GM12865 (cell line): ENCODE results near the gene PDE8A.

Source experiments
- DNase-seq: peaks from one replicate; pipeline ENCODE4 v3.0.0; 2010; ENCODE audit warnings: low read depth
- H3K4me3 ChIP-seq: 2 replicates; pipeline ENCODE4 v1.5.1; 2011; ENCODE audit warnings: mild to moderate bottlenecking, low read depth, low read length, control low read depth
- TF ChIP-seq, protein P1 (sequence below): IDR thresholded peaks from 2 replicates; pipeline ENCODE4 v1.5.1; 2011; ENCODE audit warnings: low read length, control low read depth, low read depth, inconsistent platforms; ENCODE audit not compliant: insufficient read depth; ENCODE audit errors: missing control alignments

Gene PDE8A

GRCh38 chr15:84961114-84961452 lies 20.6 kb upstream of the PDE8A start:
- H3K4me3 ChIP-seq: no peak overlapping the region
- no peak for DNase-seq
- TF ChIP-seq, protein P1, sequence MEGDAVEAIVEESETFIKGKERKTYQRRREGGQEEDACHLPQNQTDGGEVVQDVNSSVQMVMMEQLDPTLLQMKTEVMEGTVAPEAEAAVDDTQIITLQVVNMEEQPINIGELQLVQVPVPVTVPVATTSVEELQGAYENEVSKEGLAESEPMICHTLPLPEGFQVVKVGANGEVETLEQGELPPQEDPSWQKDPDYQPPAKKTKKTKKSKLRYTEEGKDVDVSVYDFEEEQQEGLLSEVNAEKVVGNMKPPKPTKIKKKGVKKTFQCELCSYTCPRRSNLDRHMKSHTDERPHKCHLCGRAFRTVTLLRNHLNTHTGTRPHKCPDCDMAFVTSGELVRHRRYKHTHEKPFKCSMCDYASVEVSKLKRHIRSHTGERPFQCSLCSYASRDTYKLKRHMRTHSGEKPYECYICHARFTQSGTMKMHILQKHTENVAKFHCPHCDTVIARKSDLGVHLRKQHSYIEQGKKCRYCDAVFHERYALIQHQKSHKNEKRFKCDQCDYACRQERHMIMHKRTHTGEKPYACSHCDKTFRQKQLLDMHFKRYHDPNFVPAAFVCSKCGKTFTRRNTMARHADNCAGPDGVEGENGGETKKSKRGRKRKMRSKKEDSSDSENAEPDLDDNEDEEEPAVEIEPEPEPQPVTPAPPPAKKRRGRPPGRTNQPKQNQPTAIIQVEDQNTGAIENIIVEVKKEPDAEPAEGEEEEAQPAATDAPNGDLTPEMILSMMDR: no peak

GRCh38 chr15:84961707-84962106 lies 19.9 kb upstream of the PDE8A start:
- TF ChIP-seq, protein P1: no peak
- no peak overlapping the region for H3K4me3 ChIP-seq
- no peak for DNase-seq

GRCh38 chr15:84962955-84963354 lies 18.7 kb upstream of the PDE8A start:
- DNase-seq: no peak
- H3K4me3 ChIP-seq: no peak overlapping the region
- TF ChIP-seq, protein P1: no peak

DNA sequence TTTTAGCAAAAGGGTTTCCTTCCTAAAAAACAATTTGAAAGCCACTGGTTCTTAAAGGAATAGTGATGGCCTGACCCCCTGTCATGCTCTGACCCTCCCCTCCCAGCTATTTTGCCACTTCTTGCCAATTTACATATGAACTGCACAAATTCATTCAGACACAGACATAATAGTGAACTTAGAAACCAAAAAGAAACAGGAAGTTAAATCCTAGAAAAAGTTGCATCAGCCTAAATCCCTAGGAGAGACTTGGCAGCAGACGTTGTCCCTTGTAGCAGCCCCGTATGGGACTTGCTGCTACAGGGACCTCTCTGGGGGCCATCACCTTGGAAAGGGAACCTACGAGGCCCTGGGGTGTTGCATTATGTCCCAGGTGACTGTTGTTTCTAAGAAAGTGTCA lies 14.3 kb upstream of the PDE8A start:
- TF ChIP-seq, protein P1: no peak
- DNase-seq: no peak
- no peak overlapping the region for H3K4me3 ChIP-seq

DNA sequence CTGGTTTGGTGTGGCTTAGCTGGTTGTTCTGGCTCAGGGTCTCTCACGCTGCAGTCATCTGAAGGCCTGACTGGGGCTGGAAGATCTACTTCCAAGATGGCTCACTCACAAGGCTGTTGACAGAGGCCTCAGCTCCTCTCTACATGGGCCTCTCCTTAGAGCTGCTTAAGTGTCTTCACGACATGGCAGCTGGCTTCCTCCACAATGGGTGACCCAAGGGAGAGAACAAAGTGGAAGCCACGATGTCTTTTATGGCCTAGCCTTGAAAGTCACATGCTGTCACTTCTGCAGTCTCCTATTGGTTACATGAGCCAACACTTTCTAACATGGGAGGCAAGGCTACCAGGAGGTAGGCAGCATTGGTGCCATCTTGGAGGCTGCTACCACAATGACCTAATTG lies 13.4 kb upstream of the PDE8A start:
- TF ChIP-seq, protein P1: no peak

DNA sequence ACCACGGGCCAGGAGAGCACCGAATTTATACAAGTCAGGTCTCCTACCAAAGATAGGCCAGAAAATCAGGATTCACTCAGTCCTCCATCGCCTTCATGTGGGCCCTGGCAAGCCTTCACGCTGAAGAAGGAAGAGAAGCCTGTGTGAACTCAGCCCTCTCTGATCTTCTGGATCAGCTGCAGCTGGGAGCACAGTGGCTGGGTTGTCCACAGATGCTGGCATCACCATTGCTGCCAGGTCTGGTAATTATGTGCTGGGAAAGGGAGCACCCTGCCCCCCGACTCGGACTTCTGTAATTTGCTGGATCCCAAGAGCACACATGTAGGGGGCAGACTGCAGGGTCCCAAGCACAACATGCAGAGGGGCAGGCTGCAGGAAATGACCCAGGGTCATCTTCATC lies 12.4 kb upstream of the PDE8A start:
- TF ChIP-seq, protein P1: no peak
- DNase-seq: no peak
- H3K4me3 ChIP-seq: no peak overlapping the region

More for the DNA sequence above, 13.4 kb upstream of the PDE8A start:
- no peak overlapping the region for H3K4me3 ChIP-seq
- no peak for DNase-seq

GRCh38 chr15:84970843-84971242 lies 10.8 kb upstream of the PDE8A start:
- no peak for DNase-seq

More at GRCh38 chr15:84970843-84971242, 10.8 kb upstream of the PDE8A start:
- no peak overlapping the region for H3K4me3 ChIP-seq
- TF ChIP-seq, protein P1: no peak
